ENCODE measurements around the gene SDSL. TPM values are rescaled to one million over a fixed set of nuclear protein-coding genes. Genes with fewer than 3 reads are reported as not detected.
A peak's percentile ranks its signal among the peaks of the same experiment; 100 is the strongest.

Gene SDSL
- total and polyA plus RNA-seq, 2 of the 13 experiments (the other 11 are each of a cell fraction or from before 2014, with no cell fraction given), result 1.2 to 1.7 TPM

GRCh38 chr12:113462117-113462774 lies 40.1 kb downstream of the SDSL start:
- Histone ChIP-seq H3K4me3 (replicated peaks in 1 of 3; ENCODE audit: insufficient read depth in 1 of 3, low read depth in 2 of 3, low read length in 3 of 3) (peak overlapping the region in 1 of 3 experiments; percentile 7; a peak in 1 of 6 replicates), H3K9me3 (ENCODE audit: low read length) (no peaks in the 10 kb centered on the region), H3K9ac (ENCODE audit: insufficient read depth, low read depth, low read length) (no peak overlapping the region), H3K79me2 (ENCODE audit: insufficient read depth, low read length) (no peaks in the 10 kb centered on the region), H3K4me1 (ENCODE audit: insufficient read depth, low read length) (no peaks in the 10 kb centered on the region), H3K4me2 (ENCODE audit: low read depth, low read length) (peak overlapping the region; percentile 37), H2AFZ (ENCODE audit: low read length) (no peak overlapping the region), H3K27me3 (ENCODE audit: control insufficient read depth in 1 of 2, insufficient read depth in 2 of 2, low read length in 2 of 2) (peaks cover 11 to 45% of the 10 kb centered on the region in 2 experiments), H3K27ac (ENCODE audit: extremely low read length, insufficient read depth, low read length) (no peak overlapping the region), H4K20me1 (ENCODE audit: insufficient read depth, low read length) (no peaks in the 10 kb centered on the region), H3K36me3 (replicated peaks in 1 of 2; ENCODE audit: control insufficient read depth in 1 of 2, insufficient read depth in 2 of 2, low read length in 2 of 2) (no peaks in the 10 kb centered on the region)
- ChIA-PET CTCF (ENCODE audit: low intra/inter-chr PET ratio, low total read pairs) (interaction anchor here (2.5 kb wide), 1 partner anchor 450 kb away, joined by 18 read pairs; no protein-coding TSS in a partner anchor), POLR2A (no interaction called here)
- FAIRE-seq, result peak; percentile 70
- peak; percentile 81 for ATAC-seq
- in situ Hi-C loops (cut with HindIII; ENCODE audit: extremely low pct_ligation_motif_present, low pct_unique_long_range_greater_than_20kb), result loop anchor here (5.0 to 10.0 kb wide), 2 partner anchors 363 to 450 kb away; no protein-coding TSS in a partner anchor
- peak; percentile 44 for DNase-seq (ENCODE audit: low spot score)
- WGBS (ENCODE audit: low lambda C conversion rate), result 9% methylated on average over 24 of the region's 25 CpGs
- no TSS peak for BruUV-seq (replicated peaks)
- intact Hi-C loops (cut with micrococcal nuclease; ENCODE audit: unreplicated experiment), result loop anchor here (1.0 kb wide), 1 partner anchor 450 kb away; no protein-coding TSS in a partner anchor
- TF ChIP-seq BCL6 (CRISPR knock-in tag; IDR thresholded peaks at IDR 0.05) (peak; percentile 28; the same call in 1 of the 2 replicates), RXRB (CRISPR knock-in tag; IDR thresholded peaks at IDR 0.05; ENCODE audit: borderline replicate concordance) (0 out of 2 replicates have a peak, but pooled peaks have one; percentile 14), HDAC2 (CRISPR knock-in tag; IDR thresholded peaks at IDR 0.05) (0 out of 2 replicates have a peak, but pooled peaks have one; percentile 12), LCORL (IDR thresholded peaks at IDR 0.05) (no peak), LCORL (CRISPR knock-in tag; IDR thresholded peaks at IDR 0.05) (no peak), SMC3 (IDR thresholded peaks at IDR 0.05; ENCODE audit: low read length) (peak; percentile 25; the same call in 1 of the 2 replicates), RAD21 (CRISPR knock-in tag; IDR thresholded peaks at IDR 0.05) (peak; percentile 58), ADNP (CRISPR knock-in tag; IDR thresholded peaks at IDR 0.05) (0 out of 2 replicates have a peak, but pooled peaks have one; percentile 14), CHD2 (IDR thresholded peaks at IDR 0.05; ENCODE audit: low read depth, low read length) (peak; percentile 84), FOXA1 (IDR thresholded peaks at IDR 0.05) (no peak), FOXA1 (CRISPR knock-in tag; IDR thresholded peaks at IDR 0.05) (no peak), ZNF691 (CRISPR knock-in tag; IDR thresholded peaks at IDR 0.05; ENCODE audit: borderline replicate concordance, low read depth) (peak; percentile 55; the same call in 1 of the 2 replicates), ELF1 (CRISPR knock-in tag; IDR thresholded peaks at IDR 0.05) (peak; percentile 64), ERF (CRISPR knock-in tag; IDR thresholded peaks at IDR 0.05) (no peak), ZNF615 (CRISPR knock-in tag; IDR thresholded peaks at IDR 0.05; ENCODE audit: borderline replicate concordance) (no peak), NR1H2 (CRISPR knock-in tag; IDR thresholded peaks at IDR 0.05; ENCODE audit: borderline replicate concordance, low read depth) (no peak), ZNF574 (CRISPR knock-in tag; IDR thresholded peaks at IDR 0.05) (peak; percentile 61; the same call in 1 of the 2 replicates), ZNF777 (CRISPR knock-in tag; IDR thresholded peaks at IDR 0.05) (no peak), HCFC1 (IDR thresholded peaks at IDR 0.05; ENCODE audit: low read depth, low read length) (no peak), CTCF (CRISPR knock-in tag; IDR thresholded peaks at IDR 0.05) (peak; percentile 88)
